Duodenal mucosa (tissue), 2 donors: Measurements from ENCODE around the gene XYLT2.
"Not testable (repeated sequence)": the region's sequence is repeated elsewhere in the genome, so short reads cannot be mapped to it uniquely, and the experiment has no call there.

ENCODE experiments used
- H3K27ac ChIP-seq: one replicate; pipeline ENCODE4 v1.7.0; 2013; ENCODE audit warnings: low read depth, low read length
- H3K27me3 ChIP-seq, 2 donors: one replicate each; pipeline ENCODE4 v1.7.0; 2013; ENCODE audit warnings: low read length in 2 of 2, control low read depth in 1 of 2; ENCODE audit not compliant: insufficient read depth in 2 of 2, control insufficient read depth in 1 of 2
- H3K36me3 ChIP-seq, 2 donors: one replicate each; pipeline ENCODE4 v1.7.0; 2013; ENCODE audit warnings: low read length in 2 of 2, control low read depth in 1 of 2; ENCODE audit not compliant: insufficient read depth in 2 of 2, control insufficient read depth in 1 of 2
- H3K4me1 ChIP-seq, 2 donors: one replicate each; pipeline ENCODE4 v1.7.0; 2013; ENCODE audit warnings: low read length in 2 of 2, control low read depth in 1 of 2; ENCODE audit not compliant: insufficient read depth in 2 of 2, control insufficient read depth in 1 of 2
- H3K4me3 ChIP-seq, 2 donors: one replicate each; pipeline ENCODE4 v1.7.0; 2013; ENCODE audit warnings: low read length in 2 of 2, low read depth in 1 of 2
- H3K9ac ChIP-seq, 2 donors: one replicate each; pipeline ENCODE4 v1.7.0; 2013; ENCODE audit warnings: low read length in 2 of 2, low read depth in 1 of 2
- H3K9me3 ChIP-seq, 2 donors: one replicate each; pipeline ENCODE4 v1.7.0; 2013; ENCODE audit warnings: low read length in 2 of 2, control low read depth in 1 of 2; ENCODE audit not compliant: control insufficient read depth in 1 of 2

XYLT2 gene

GRCh38 chr17:50308666-50309065 is 37.3 kb upstream of the XYLT2 start:
- Histone ChIP-seq H3K4me3 (no peak overlapping the region), H3K4me1 (peaks cover 6 to 7% of the 10 kb centered on the region in 2 donors), H3K9ac (no peak overlapping the region), H3K9me3 (no peaks in the 10 kb centered on the region), H3K27ac (no peak overlapping the region), H3K27me3 (peaks cover 5% of the 10 kb centered on the region in 2 donors), H3K36me3 (no peaks in the 10 kb centered on the region)

GRCh38 chr17:50310455-50311111 is 35.3 kb upstream of the XYLT2 start:
- H3K9me3 ChIP-seq = no peaks in the 10 kb centered on the region
- no peak overlapping the region for H3K27ac ChIP-seq
- H3K9ac ChIP-seq = no peak overlapping the region
- no peak overlapping the region for H3K4me3 ChIP-seq
- H3K4me1 ChIP-seq = no peaks in the 10 kb centered on the region
- peaks cover 5 to 8% of the 10 kb centered on the region in 2 donors for H3K27me3 ChIP-seq
- H3K36me3 ChIP-seq = no peaks in the 10 kb centered on the region

DNA sequence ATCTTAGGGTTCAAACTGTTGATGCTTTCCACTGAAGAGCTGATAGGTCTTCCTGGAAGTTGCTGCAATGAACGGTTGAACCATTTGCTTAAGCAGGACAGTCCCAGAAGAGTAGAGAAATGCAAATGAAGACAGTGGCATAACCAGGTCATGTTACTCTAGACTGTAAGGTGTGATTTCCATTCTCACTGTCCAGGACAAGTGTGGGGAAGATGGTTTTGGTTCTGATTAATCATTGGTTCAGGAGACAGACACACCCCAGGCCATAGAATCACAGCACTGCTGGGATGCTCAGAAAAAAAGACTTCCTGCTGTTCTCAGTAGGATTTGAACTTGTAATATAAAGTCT is 34.8 kb upstream of the XYLT2 start:
- H3K27ac ChIP-seq = no peak overlapping the region
- H3K27me3 ChIP-seq = peaks cover 5 to 8% of the 10 kb centered on the region in 2 donors
- H3K36me3 ChIP-seq = no peaks in the 10 kb centered on the region
- no peak overlapping the region for H3K9ac ChIP-seq
- no peak overlapping the region for H3K4me3 ChIP-seq
- H3K9me3 ChIP-seq = no peaks in the 10 kb centered on the region
- H3K4me1 ChIP-seq = no peaks in the 10 kb centered on the region

DNA sequence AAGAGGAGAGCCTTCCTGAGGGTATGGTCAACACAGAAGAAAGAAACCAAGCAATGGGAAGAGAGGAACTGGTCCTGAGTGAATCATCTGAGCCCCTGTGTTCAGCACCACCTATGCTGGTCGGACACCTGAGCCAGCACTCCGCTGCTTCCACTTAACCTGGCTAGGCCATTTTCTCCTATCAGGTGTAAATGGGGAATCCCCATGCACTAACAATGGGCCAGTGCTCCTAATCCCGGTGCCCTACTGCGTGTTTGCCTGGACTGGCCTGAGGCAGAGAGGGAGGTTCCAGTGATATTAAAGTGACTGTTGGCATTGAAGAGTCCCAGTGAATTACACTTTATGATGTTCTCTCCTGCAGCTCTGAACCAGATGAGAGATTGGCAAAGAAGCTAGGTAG is 34.4 kb upstream of the XYLT2 start:
- Histone ChIP-seq H3K9me3 (no peaks in the 10 kb centered on the region), H3K9ac (no peak overlapping the region), H3K27me3 (peaks cover 5 to 8% of the 10 kb centered on the region in 2 donors), H3K4me3 (no peak overlapping the region), H3K36me3 (no peaks in the 10 kb centered on the region), H3K4me1 (no peaks in the 10 kb centered on the region), H3K27ac (no peak overlapping the region)

DNA sequence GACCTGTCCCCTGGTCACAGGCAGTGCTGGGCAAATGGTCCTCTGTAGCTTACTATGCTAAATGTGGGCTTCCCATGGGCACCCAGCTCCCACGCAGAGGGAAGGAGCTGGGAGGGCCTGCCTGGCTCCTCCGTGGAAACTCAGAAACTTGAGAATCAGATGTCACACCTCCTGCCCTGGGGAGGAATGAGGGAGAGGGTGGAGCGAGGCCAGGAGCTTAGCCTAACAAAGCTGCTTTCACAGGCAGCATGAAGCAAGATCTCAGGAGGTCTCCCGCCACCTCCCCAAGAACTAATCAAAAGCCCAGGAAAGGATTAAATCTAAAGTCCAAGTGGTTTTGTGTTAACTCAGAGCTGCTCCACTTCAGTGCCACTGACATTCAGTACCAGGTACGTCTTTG is 33.6 kb upstream of the XYLT2 start:
- Histone ChIP-seq H3K27me3 (peaks cover 5 to 8% of the 10 kb centered on the region in 2 donors), H3K9me3 (no peaks in the 10 kb centered on the region), H3K36me3 (no peaks in the 10 kb centered on the region), H3K4me1 (no peaks in the 10 kb centered on the region), H3K4me3 (no peak overlapping the region), H3K9ac (no peak overlapping the region), H3K27ac (no peak overlapping the region)

DNA sequence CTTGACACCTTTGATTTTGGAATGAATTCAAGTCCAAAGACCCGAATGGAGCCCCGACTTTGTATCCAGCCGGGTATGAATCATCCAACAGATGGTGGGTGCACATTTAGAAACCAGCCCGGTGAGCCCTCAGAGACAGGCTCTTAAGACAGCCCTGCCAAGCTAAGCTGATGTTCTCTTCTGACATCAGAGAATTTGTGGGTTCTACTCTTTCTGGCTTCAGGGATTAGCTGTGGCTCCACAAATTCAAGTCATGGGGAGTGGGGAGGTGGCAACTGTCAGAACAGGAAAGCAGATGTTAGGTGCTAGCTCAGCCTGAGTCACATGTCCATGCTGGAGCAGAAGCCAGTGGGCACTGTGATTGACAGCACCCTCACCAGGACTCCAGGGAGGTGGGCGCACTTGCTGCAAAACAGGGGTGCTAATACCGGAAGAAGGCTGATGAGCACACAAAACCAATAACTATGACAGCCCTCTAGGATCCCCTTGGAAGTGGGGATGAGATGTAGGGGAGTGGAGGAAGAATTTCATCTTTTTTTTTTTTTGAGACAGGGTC is 31.4 kb upstream of the XYLT2 start:
- H3K9me3 ChIP-seq = no peaks in the 10 kb centered on the region
- H3K4me1 ChIP-seq = no peaks in the 10 kb centered on the region
- H3K9ac ChIP-seq = no peak overlapping the region
- no peak overlapping the region for H3K27ac ChIP-seq
- no peaks in the 10 kb centered on the region for H3K36me3 ChIP-seq
- H3K27me3 ChIP-seq = peaks cover 5 to 8% of the 10 kb centered on the region in 2 donors
- H3K4me3 ChIP-seq = no peak overlapping the region

- Histone ChIP-seq H3K27ac (no peak overlapping the region), H3K9me3 (no peaks in the 10 kb centered on the region), H3K4me3 (no peak overlapping the region), H3K4me1 (no peaks in the 10 kb centered on the region), H3K36me3 (no peaks in the 10 kb centered on the region), H3K27me3 (peaks cover 5 to 8% of the 10 kb centered on the region in 2 donors), H3K9ac (no peak overlapping the region)
These were observed 29.8 kb upstream of the XYLT2 start for GRCh38 chr17:50316016-50316587.

DNA sequence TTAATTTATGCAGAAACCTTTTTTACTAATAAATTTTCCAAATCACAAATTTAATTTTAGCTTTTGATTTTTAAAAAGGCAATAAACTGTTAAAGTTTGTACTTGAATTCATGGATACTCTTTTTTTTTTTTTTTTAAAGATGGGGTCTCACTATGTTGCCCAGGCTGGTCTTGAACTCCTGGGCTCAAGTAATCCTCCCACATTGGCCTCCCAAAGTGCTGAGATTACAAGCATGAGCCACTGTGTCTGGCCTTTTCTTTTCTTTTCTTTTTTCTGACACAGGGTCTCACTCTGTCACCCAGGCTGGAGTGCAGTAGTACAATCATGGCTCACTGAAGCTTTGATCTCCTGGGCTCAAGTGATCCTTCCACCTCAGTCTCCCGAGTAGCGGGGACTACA is 29.3 kb upstream of the XYLT2 start:
- H3K9ac ChIP-seq, H3K27me3 ChIP-seq, H3K27ac ChIP-seq, H3K4me3 ChIP-seq, H3K36me3 ChIP-seq, H3K9me3 ChIP-seq, H3K4me1 ChIP-seq: not testable (repeated sequence)

GRCh38 chr17:50317121-50317520 is 28.8 kb upstream of the XYLT2 start:
- Histone ChIP-seq H3K9me3 (no peaks in the 10 kb centered on the region), H3K27me3 (peaks cover 3 to 5% of the 10 kb centered on the region in 2 donors), H3K9ac (no peak overlapping the region), H3K4me3 (no peak overlapping the region), H3K36me3 (no peaks in the 10 kb centered on the region), H3K4me1 (no peaks in the 10 kb centered on the region), H3K27ac (no peak overlapping the region)

- no peak overlapping the region for H3K9ac ChIP-seq
- peaks cover 0 to 3% of the 10 kb centered on the region in 2 donors for H3K27me3 ChIP-seq
- H3K27ac ChIP-seq = no peak overlapping the region
- no peak overlapping the region for H3K4me3 ChIP-seq
- no peaks in the 10 kb centered on the region for H3K4me1 ChIP-seq
- no peaks in the 10 kb centered on the region for H3K36me3 ChIP-seq
- no peaks in the 10 kb centered on the region for H3K9me3 ChIP-seq
These were observed 27.2 kb upstream of the XYLT2 start for GRCh38 chr17:50318501-50319285.
